ENCODE data around the gene MAP2K7.

GRCh38 chr19:7883105-7883504, 20.6 kb upstream of the MAP2K7 start:
- TF ChIP-seq ZFP3 (CRISPR knock-in tag; IDR thresholded peaks at IDR 0.05) (no peak), ZNF70 (CRISPR knock-in tag; IDR thresholded peaks at IDR 0.05) (no peak), ZFP30 (CRISPR knock-in tag; IDR thresholded peaks at IDR 0.05) (no peak), TOX (CRISPR knock-in tag; IDR thresholded peaks at IDR 0.05; ENCODE audit: borderline replicate concordance) (no peak), CSRNP3 (CRISPR knock-in tag; IDR thresholded peaks at IDR 0.05) (no peak), BACH2 (CRISPR knock-in tag; IDR thresholded peaks at IDR 0.05; ENCODE audit: borderline replicate concordance) (no peak), ZNF8 (CRISPR knock-in tag; IDR thresholded peaks at IDR 0.05) (no peak), SNAI2 (CRISPR knock-in tag; IDR thresholded peaks at IDR 0.05) (no peak), ARNTL (CRISPR knock-in tag; IDR thresholded peaks at IDR 0.05; ENCODE audit: borderline replicate concordance, low read depth) (no peak), PPARA (CRISPR knock-in tag; IDR thresholded peaks at IDR 0.05; ENCODE audit: borderline replicate concordance) (no peak), CREB5 (CRISPR knock-in tag; IDR thresholded peaks at IDR 0.05; ENCODE audit: low read depth) (no peak), PATZ1 (CRISPR knock-in tag; IDR thresholded peaks at IDR 0.05; ENCODE audit: borderline replicate concordance) (no peak), TSHZ2 (CRISPR knock-in tag; IDR thresholded peaks at IDR 0.05) (no peak)
